Stromal cell of bone marrow (primary cell): ENCODE measurements around the gene ALG1.
"Not testable (repeated sequence)": the region's sequence is repeated elsewhere in the genome, so short reads cannot be mapped to it uniquely, and the experiment has no call there.

Experiments
- DNase-seq: peaks from one replicate; pipeline ENCODE4 v3.0.0-alpha.2; 2012; ENCODE audit warnings: low read depth

Gene ALG1

DNA sequence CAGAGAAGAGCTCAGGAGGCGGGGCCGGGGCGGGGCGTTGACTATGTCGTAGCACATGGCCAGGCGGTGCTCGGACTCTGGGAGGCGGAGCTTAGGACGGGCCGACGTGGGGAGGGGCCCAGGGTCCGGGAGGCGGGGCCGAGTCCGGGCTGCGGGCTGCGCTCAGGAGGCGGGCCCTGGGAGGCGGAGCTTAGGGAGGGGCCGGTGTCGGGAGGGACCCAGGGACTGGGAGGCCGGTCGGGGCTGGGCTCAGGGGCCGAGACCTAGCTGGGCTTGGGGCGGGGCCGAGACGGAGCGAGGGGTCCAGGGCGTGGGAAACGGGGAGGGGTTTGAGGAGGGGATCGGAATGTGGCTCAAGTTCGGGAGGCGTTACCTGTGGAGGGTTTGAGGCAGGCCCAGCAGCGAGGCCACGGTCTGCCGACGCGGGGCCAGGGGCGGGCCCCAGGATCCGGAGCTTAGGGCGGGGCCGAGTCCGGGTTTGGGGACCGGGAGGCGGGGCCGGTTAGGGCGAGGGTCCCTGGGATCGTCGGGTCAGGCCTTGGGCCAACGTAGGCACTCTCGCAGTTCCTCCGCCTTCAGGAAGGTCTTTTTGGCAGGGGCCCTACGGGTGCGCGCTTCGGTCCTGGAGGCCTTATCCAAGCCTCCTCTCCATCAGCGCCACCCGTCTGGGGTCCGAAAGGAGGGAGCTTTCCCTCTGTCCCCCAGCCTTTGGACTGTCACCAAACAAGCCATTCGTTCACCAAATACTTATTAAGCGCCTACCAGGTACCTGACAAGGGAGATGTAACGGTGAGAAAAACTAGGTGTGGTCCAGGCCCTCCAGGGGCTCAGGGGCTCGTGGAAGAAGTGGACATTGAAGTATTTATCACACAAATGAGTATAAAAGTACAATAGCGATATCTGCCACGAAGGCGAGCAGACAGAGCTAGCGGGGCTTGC is 26.8 kb downstream of the ALG1 start:
- peak; percentile 18 for DNase-seq

- DNase-seq: not testable (repeated sequence)
Observed at GRCh38 chr16:5099174-5099573, 27.5 kb downstream of the ALG1 start.

GRCh38 chr16:5103296-5104032 is 31.8 kb downstream of the ALG1 start:
- DNase-seq: not testable (repeated sequence)

DNA sequence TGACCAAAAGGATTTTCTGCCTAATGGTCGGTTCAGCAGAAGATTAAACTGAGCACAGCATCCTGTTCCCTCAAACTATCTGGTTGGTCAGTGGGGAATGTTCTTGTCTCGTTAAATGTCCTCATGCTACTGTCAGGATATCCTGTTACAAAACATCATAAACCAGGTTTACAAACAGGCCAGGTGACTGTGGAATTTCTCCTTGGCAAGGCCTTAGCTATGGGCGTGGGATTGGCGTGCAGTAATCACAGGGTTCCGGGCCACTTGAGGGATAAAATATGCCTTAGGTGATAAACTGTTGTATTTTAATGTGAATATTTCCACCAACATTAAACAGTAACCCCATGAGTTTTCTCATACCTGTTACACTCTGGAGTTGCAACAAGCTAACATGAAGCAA is 33.4 kb downstream of the ALG1 start:
- DNase-seq: not testable (repeated sequence)

- DNase-seq: no peak
Observed at GRCh38 chr16:5108505-5109158, 37.0 kb downstream of the ALG1 start.

- not testable (repeated sequence) for DNase-seq
Observed at GRCh38 chr16:5110933-5111332, 39.3 kb downstream of the ALG1 start.

- not testable (repeated sequence) for DNase-seq
Observed at GRCh38 chr16:5116780-5117295, 45.2 kb downstream of the ALG1 start.

DNA sequence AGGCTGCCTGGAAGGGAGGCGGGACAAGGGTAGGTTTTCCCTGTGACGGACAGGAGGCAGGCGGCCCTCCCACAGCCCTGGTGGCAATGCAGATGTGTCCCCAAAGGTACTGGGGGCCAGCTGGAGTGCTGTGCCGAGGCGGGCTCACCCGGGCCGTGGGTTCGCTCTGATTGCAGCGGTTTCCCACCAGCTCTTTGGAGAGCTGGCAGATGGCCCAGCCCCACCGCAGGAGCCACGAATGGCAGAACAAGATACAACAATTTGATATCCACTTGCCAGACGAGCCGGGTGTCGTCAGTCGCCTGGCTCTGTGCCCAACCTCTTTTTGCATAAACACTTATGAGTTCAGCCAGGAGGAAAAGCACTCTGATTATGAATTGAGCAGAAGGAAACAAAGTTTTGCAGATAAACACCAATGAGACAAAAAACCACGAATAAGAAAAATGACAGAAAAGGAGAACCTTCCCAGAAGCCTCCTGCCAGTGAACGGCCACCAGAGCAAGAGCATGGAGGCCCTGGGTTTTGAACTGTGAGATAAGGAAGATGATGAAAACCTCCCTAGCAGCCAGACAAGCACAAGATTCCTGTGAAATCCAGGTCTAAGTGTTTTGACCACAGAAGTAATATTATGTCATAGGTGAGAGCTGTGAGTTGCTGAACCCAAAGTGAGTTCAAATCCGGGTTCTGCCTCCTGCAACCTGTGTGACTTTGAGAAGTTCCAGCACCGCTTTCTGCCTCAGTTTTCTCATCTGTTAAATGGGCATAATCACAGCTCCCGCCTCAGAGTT is 45.9 kb downstream of the ALG1 start:
- not testable (repeated sequence) for DNase-seq

DNA sequence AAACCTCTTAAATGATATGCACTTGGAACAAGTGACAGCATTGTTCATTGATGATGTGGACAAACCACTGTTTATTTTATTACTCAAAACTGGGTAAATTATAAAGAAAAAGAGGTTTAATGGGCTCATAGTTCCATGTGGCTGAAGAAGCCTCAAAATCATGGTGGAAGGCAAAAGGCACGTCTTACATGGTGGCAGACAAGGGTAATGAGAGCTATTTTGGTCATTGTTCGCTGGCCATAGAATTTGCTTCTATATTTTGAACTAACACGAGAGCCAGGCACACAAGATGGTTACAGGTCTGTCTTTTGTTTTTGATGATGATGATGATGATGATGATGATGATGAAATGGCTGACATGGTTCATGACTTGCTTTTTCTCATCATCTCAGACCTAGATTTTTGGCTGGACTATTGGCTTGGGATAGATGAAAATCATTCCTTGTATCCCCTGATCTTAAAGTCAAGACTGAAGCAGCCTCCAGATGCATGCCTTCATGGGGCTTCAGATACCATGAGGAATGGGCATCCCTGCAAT is 59.9 kb downstream of the ALG1 start:
- not testable (repeated sequence) for DNase-seq

- not testable (repeated sequence) for DNase-seq
Observed at GRCh38 chr16:5132915-5133600, 61.4 kb downstream of the ALG1 start.

DNA sequence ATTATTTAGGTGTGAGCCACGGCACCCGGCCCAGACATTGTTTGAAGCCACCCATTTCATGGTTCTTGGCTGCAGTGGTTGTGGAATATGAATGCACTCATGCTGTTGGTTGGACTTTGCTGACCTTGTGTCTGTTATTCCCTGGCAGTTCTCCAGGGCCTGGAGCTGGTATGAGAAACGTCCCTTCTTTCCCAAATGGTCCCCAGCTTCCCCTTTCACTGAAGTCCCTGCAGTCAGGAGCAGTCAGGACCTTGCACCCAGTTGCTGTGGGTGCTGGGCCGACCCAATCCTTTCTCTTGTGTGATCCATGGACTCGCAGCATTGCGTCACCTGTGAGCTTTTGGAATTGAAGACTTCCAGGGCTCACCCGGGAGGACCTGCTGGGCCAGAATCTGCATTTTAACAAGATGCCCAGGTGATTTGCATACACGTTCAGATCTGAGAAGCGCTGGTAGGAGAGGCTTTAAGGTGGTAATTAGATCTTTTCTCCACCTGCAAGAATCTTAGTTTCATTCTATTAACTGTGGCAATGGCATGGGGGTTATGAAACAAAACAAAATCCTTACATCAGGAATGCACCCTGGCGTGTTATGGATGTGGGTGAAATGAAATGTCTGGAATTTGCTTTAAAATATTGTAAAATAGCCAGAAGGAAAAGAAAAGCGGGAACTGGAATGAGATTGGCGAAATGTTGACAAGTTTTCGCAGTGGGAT is 63.3 kb downstream of the ALG1 start:
- not testable (repeated sequence) for DNase-seq
